Measurements from ENCODE around the gene HOXD8.

Gene HOXD8

DNA sequence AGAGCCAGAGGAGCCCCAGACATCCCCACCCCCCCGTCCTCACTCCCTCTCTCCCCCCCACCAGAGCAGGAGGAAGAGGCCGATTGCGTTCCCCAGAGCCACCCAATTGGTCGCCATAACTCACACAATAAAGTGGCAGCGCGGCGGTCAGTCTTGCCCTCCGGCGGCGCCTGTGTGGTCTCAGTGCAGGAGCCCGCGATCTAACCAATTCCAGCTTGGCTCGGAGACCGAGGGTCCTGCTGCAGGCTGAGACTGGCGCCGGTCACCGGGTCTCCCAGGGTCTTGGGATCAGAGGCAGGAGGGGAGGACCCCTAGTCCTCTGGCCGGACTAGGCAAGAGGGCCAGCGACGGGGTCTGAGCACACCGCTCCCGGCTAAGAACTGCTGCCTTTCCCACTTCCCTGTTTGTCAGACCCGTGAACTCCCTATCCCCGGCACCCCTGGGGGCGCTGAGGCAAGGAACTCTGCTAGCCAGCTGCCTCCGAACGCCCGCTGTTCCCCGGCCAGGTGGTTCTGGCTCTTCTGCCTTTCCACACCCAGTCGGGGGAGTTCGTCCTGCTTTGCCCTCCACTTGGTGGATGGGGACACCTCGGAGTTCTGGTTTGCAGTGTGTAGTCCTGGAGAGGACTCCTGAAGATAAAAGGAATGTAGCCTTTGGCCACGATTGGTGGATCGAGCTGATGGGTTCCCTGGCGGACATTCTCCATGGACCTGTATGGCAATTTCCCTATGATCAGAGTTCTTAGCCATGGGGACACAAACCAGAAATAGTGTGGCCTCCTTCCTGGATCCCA, 30.9 kb upstream of the HOXD8 start (continued):
- TF ChIP-seq, protein P1, sequence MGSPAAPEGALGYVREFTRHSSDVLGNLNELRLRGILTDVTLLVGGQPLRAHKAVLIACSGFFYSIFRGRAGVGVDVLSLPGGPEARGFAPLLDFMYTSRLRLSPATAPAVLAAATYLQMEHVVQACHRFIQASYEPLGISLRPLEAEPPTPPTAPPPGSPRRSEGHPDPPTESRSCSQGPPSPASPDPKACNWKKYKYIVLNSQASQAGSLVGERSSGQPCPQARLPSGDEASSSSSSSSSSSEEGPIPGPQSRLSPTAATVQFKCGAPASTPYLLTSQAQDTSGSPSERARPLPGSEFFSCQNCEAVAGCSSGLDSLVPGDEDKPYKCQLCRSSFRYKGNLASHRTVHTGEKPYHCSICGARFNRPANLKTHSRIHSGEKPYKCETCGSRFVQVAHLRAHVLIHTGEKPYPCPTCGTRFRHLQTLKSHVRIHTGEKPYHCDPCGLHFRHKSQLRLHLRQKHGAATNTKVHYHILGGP (tag by site-specific recombination; IDR thresholded peaks at IDR 0.05), result no peak
- TF ChIP-seq OVOL3 (tag by site-specific recombination; IDR thresholded peaks at IDR 0.05) (no peak), ZNF140 (tag by site-specific recombination; IDR thresholded peaks at IDR 0.05) (no peak)

DNA sequence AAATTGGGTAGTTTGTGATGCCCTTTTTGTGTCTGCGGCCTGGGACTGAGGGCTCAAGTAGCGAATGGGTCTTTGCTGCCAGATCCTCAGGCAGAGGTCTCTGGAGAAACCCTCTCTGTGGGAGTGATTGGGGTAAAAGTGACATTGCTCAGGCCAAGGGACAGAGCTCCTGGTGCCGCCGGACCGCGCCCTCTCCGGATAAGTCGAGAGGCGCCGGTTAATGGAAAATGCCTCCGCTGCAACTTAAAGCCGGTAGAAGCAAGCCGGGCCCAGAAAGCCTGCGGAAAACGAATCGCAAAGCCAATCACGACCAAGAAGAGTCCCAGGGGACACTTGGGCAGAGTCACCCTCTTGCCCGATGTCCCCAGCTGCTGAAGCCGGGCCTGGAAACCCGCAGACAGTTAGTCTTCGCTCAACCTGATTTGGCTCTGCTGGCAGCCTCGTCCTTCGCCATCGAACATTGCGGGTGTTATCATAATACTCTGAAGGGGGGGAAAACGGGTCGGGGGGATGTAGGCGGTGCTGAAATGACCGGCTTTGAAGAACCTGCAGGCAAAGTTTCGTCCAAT, 30.3 kb upstream of the HOXD8 start:
- TF ChIP-seq WT1 (tag by site-specific recombination; IDR thresholded peaks at IDR 0.05) (no peak), OVOL3 (tag by site-specific recombination; IDR thresholded peaks at IDR 0.05) (no peak), ZNF133 (tag by site-specific recombination; IDR thresholded peaks at IDR 0.05) (no peak)
- no peak overlapping the region for H3K4me3 ChIP-seq (ENCODE audit: low read depth, low read length)
- CTCF ChIA-PET, result interaction anchor here (0.6 to 4.3 kb wide), 3 partner anchors 13 to 846 kb away, joined by 3 to 33 read pairs (median 5); no protein-coding TSS in a partner anchor
- POLR2A ChIA-PET, result no interaction called here
- no peaks in the 10 kb centered on the region for H3K9me3 ChIP-seq (ENCODE audit: control insufficient read depth, insufficient read depth, low read depth, low read length)
- peaks cover 10% of the 10 kb centered on the region for H3K4me1 ChIP-seq (ENCODE audit: control insufficient read depth, insufficient read depth, low read length)
- H3K36me3 ChIP-seq (ENCODE audit: control insufficient read depth in 2 of 2, insufficient read depth in 1 of 2, low read length in 2 of 2), result peaks cover 0 to 15% of the 10 kb centered on the region in 2 experiments; a peak in 1 of 3 replicates
- no peak overlapping the region for H3K27ac ChIP-seq (ENCODE audit: extremely low read depth, low read depth, low read length)

DNA sequence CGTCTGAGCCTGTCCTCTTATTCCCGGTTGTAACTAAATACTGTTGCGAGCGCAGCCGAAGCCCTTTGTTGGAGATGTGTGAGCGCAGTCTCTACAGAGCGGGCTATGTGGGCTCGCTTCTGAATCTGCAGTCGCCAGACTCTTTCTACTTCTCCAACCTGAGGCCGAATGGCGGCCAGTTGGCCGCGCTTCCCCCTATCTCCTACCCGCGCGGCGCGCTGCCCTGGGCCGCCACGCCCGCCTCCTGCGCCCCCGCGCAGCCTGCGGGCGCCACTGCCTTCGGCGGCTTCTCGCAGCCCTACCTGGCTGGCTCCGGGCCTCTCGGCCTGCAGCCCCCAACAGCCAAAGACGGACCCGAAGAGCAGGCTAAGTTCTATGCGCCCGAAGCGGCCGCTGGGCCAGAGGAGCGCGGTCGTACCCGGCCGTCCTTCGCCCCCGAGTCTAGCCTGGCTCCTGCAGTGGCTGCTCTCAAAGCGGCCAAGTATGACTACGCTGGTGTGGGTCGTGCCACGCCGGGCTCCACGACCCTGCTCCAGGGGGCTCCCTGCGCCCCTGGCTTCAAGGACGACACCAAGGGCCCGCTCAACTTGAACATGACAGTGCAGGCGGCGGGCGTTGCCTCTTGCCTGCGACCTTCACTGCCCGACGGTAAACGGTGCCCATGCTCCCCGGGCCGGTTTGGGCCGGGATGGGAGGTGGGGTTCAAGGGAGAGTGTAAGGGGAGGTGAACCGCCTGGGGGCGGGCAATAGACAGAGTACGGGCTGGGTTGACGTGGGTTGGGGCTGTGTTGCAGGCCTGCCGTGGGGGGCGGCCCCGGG, 29.6 kb upstream of the HOXD8 start, which contains the start of gene HOXD12:
TSS of gene HOXD12 (plus strand) at position 68 of the 819 bp plus-strand sequence. CDS start at position 75, 7 bp downstream.
- Histone ChIP-seq H3K4me3 (ENCODE audit: low read depth, low read length) (no peak within 1 kb of the TSS), H3K27ac (ENCODE audit: extremely low read depth, low read depth, low read length) (no peak within 1 kb of the TSS), H3K4me1 (ENCODE audit: control insufficient read depth, insufficient read depth, low read length) (peaks cover 10% of the 10 kb centered on the region), H3K36me3 (ENCODE audit: control insufficient read depth in 2 of 2, insufficient read depth in 1 of 2, low read length in 2 of 2) (peaks cover 0 to 8% of the 10 kb centered on the region in 2 experiments; a peak in 1 of 3 replicates), H3K9me3 (ENCODE audit: control insufficient read depth, insufficient read depth, low read depth, low read length) (no peaks in the 10 kb centered on the region)
- TF ChIP-seq ZNF175 (tag by site-specific recombination; IDR thresholded peaks at IDR 0.05) (no peak), ZNF202 (tag by site-specific recombination; IDR thresholded peaks at IDR 0.05; ENCODE audit: borderline replicate concordance) (0 out of 2 replicates have a peak, but pooled peaks have one; percentile 58)
- ChIA-PET CTCF (interaction anchor here (0.8 kb wide), 1 partner anchor 20 kb away, joined by 5 read pairs; no protein-coding TSS in a partner anchor), POLR2A (no interaction called here)

DNA sequence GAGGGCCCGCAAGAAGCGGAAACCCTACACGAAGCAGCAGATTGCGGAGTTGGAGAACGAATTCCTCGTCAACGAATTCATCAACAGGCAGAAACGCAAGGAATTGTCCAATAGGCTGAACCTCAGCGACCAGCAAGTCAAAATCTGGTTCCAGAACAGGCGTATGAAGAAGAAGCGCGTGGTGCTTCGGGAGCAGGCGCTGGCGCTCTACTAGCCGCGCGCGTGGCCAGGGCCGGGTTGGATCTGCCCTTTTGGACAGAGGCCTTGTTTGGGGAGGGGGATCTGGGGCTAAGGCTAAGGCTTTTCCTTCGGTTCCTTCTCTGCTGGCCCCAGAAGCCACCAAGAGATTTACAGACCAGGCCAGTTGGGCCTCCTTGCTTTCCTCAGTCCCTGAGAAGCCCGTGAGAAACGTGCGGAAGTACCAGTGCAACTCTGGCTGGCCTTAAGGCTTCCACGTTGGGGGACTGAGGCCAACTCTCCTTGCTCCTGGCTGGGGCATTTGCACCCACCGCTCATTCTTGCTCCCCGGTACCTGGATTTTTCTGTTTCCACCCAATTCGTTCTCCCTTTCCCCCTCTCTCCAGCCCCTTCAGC, 28.9 kb upstream of the HOXD8 start:
- peaks cover 10% of the 10 kb centered on the region for H3K4me1 ChIP-seq (ENCODE audit: control insufficient read depth, insufficient read depth, low read length)
- H3K9me3 ChIP-seq (ENCODE audit: control insufficient read depth, insufficient read depth, low read depth, low read length), result no peaks in the 10 kb centered on the region
- ChIA-PET CTCF (interaction anchor here (1.6 kb wide), 1 partner anchor 552 kb away, joined by 6 read pairs; no protein-coding TSS in a partner anchor), POLR2A (no interaction called here)
- H3K4me3 ChIP-seq (ENCODE audit: low read depth, low read length), result no peak overlapping the region
- H3K36me3 ChIP-seq (ENCODE audit: control insufficient read depth in 2 of 2, insufficient read depth in 1 of 2, low read length in 2 of 2), result peaks cover 0 to 1% of the 10 kb centered on the region in 2 experiments; a peak in 1 of 3 replicates
- no peak overlapping the region for H3K27ac ChIP-seq (ENCODE audit: extremely low read depth, low read depth, low read length)
- TF ChIP-seq BCL11B (tag by site-specific recombination; IDR thresholded peaks at IDR 0.05; ENCODE audit: low read depth) (no peak), ZNF549 (tag by site-specific recombination; IDR thresholded peaks at IDR 0.05) (no peak), ZSCAN23 (tag by site-specific recombination; IDR thresholded peaks at IDR 0.05) (no peak), ZNF239 (tag by site-specific recombination; IDR thresholded peaks at IDR 0.05) (no peak), ZNF394 (tag by site-specific recombination; IDR thresholded peaks at IDR 0.05; ENCODE audit: borderline replicate concordance) (no peak), ZNF37A (tag by site-specific recombination; IDR thresholded peaks at IDR 0.05) (no peak)
- TF ChIP-seq, protein P2, sequence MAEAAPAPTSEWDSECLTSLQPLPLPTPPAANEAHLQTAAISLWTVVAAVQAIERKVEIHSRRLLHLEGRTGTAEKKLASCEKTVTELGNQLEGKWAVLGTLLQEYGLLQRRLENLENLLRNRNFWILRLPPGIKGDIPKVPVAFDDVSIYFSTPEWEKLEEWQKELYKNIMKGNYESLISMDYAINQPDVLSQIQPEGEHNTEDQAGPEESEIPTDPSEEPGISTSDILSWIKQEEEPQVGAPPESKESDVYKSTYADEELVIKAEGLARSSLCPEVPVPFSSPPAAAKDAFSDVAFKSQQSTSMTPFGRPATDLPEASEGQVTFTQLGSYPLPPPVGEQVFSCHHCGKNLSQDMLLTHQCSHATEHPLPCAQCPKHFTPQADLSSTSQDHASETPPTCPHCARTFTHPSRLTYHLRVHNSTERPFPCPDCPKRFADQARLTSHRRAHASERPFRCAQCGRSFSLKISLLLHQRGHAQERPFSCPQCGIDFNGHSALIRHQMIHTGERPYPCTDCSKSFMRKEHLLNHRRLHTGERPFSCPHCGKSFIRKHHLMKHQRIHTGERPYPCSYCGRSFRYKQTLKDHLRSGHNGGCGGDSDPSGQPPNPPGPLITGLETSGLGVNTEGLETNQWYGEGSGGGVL (tag by site-specific recombination; IDR thresholded peaks at IDR 0.05), result no peak
